ENCODE measurements around the gene CTBP2. TPM values are rescaled to one million over a fixed set of nuclear protein-coding genes. Genes with fewer than 3 reads are reported as not detected.

Gene CTBP2
- polyA plus RNA-seq (ENCODE audit: low read depth in 6 of 6), result 1 to 10 TPM in 1 of 6 donors, under 1 TPM in 4, not detected in 1; 0.11 to 2.1 (median 0.40) TPM

DNA sequence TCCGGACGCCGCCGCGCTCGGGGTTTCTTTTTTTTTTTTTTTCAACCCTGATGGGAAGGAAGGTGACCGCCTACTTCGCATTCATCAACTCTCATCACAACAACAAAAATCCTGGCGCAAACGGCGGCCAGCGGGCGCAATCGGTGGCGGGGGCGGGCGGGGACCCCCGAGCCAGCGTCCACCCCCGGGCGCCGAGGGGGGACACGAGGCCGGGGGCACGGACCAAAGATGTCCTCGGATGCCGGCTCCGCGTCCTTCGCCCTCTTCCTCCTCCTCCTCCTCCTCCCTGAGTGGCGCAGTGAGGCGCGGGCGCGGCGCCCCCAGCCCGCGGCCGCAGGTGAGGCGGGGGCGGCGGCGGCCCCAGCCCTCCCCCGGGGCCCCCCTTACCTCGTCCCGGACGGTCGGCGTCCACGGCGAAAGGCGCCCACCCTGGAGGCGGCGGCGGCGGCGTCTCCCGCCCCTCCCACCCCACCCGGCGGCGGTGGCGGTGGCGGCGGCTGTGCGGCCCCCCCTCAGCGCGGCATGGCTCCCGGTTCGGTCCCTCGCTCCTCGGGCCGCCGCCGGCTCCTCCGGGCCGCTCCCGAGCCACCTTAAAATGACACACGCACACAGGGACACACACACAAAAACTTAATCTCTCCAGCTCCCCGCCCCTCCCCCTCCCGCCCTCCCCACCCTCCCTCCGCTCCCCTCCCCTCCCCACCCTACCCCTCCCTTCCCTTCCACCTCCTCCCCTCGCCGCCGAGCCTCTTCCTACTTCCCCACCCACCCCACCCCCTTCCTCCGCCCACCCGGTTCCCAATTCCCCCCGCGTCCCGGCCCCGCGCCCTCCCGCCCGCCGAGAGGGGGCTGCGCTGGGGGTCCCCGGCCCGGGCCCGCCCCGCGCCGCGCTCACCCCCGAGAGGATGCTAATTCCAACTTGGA, at the start of gene CTBP2:
Gene CTBP2 (minus strand): TSS at position 632 of the 924 bp plus-strand sequence.
- Mint-ChIP-seq H3K27ac (no peak within 1 kb of the TSS), H3K9me3 (peaks cover 0 to 1% (median 0%) of the 10 kb centered on the region in 7 donors), H3K27me3 (peaks cover 34 to 59% (median 41%) of the 10 kb centered on the region in 3 donors), H3K4me3 (peak within 1 kb of the TSS; percentile 74 to 89 (median 82)), H3K4me1 (peaks cover 4 to 7% (median 6%) of the 10 kb centered on the region in 3 donors), H3K36me3 (no peaks in the 10 kb centered on the region)
- DNase-seq (no peak), ATAC-seq (ENCODE audit: low read depth in 2 of 2) (no peak)

- Mint-ChIP-seq H3K27me3 (peaks cover 12 to 45% (median 41%) of the 10 kb centered on the region in 3 donors), H3K9me3 (peaks cover 0 to 21% (median 3%) of the 10 kb centered on the region in 7 donors), H3K4me1 (no peaks in the 10 kb centered on the region), H3K27ac (no peak overlapping the region), H3K36me3 (no peaks in the 10 kb centered on the region), H3K4me3 (no peak overlapping the region)
- no peak for DNase-seq
- no peak for ATAC-seq (ENCODE audit: low read depth in 2 of 2)
Measured at GRCh38 chr10:125209591-125210355, 49.4 kb upstream of the CTBP2 start.

DNA sequence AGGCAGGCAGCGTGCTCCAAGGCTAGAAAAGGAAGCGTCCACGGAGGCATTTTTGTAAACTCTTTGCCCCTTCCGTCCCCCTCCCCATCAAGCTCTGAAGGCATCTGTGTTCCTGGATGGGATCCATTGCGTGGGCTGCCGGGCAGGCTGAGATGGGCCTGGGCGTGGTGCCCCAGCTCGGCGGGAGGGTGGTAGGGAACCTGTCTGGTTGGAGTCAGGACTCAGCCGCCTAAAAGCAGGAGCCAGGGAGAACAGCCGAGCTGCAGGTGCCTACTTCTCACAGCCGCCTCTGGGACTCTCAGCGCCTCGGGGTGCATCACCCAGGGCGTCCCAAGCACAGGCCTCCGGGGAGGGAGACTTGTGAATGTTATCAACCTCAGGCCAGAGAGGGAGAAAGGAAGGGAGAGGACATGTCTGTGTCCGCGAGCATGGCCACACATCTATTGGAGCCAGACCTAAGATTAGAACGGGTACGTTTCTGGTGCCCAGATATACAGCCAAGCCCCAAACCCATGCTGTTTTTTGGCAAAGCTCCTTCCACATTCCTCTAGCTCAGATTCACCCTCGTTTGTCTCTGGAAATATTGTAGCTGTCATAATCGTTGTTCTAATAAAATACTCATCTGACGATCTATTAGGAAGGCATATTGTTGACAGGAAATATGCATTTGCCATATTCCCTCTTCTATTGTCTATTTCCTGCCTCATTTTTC, 48.6 kb upstream of the CTBP2 start:
- peaks cover 0 to 17% (median 3%) of the 10 kb centered on the region in 7 donors for H3K9me3 Mint-ChIP-seq
- H3K4me1 Mint-ChIP-seq, result no peaks in the 10 kb centered on the region
- no peak overlapping the region for H3K4me3 Mint-ChIP-seq
- no peak overlapping the region for H3K27ac Mint-ChIP-seq
- ATAC-seq (ENCODE audit: low read depth in 2 of 2) (no peak), DNase-seq (no peak)
- no peaks in the 10 kb centered on the region for H3K36me3 Mint-ChIP-seq
- H3K27me3 Mint-ChIP-seq, result peaks cover 13 to 49% (median 47%) of the 10 kb centered on the region in 3 donors

DNA sequence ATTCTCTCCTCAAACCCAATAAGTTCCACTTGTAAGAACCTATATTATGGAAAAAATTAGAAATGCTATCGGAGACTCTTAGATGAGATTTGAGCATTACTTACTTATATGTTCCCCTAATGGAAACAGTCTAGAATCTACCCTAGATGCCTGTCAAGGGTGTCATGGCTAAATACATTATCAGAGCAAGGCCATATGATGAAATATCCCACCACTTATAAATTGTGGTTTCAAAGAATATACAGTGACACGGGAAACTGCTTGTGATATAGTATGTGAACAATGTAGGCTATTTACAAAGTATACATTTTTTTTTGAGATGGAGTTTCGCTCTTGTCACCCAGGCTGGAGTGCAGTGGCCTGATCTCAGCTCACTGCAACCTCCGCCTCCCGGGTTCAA, 46.3 kb upstream of the CTBP2 start:
- ATAC-seq (ENCODE audit: low read depth in 2 of 2) (no peak), DNase-seq (no peak)
- no peak overlapping the region for H3K4me3 Mint-ChIP-seq
- no peaks in the 10 kb centered on the region for H3K4me1 Mint-ChIP-seq
- H3K36me3 Mint-ChIP-seq, result no peaks in the 10 kb centered on the region
- H3K9me3 Mint-ChIP-seq, result peaks cover 0 to 10% (median 2%) of the 10 kb centered on the region in 7 donors
- H3K27ac Mint-ChIP-seq, result no peak overlapping the region
- H3K27me3 Mint-ChIP-seq, result peaks cover 11 to 45% (median 38%) of the 10 kb centered on the region in 3 donors

DNA sequence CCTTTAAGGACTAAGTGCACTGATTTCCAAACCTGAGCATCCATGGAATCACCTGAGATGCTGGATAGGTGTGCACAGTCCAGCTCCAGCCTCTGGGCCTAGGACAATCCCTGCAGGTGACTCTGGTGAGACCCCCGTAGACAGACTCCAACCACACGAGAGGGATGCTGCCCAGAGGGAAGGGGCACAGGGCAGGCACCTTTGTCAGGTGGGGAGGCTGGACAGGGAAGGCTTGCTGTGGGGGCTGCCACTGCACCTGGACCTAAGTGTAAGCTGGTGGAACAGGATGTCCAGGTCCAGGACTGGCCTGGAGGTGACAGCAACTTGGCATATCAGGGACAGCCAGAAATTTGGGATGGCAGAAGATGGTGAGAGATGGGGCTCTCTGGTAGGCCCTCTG, 45.1 kb upstream of the CTBP2 start:
- Mint-ChIP-seq H3K27ac (no peak overlapping the region), H3K4me1 (peaks cover 0 to 2% (median 0%) of the 10 kb centered on the region in 3 donors), H3K4me3 (no peak overlapping the region), H3K27me3 (peaks cover 18 to 48% (median 43%) of the 10 kb centered on the region in 3 donors), H3K9me3 (no peaks in the 10 kb centered on the region), H3K36me3 (no peaks in the 10 kb centered on the region)
- ATAC-seq (ENCODE audit: low read depth in 2 of 2) (no peak), DNase-seq (no peak)

GRCh38 chr10:125204400-125204799, 44.0 kb upstream of the CTBP2 start:
- Mint-ChIP-seq H3K27ac (no peak overlapping the region), H3K9me3 (peaks cover 0 to 4% (median 2%) of the 10 kb centered on the region in 7 donors), H3K4me1 (peaks cover 0 to 7% (median 0%) of the 10 kb centered on the region in 3 donors), H3K4me3 (no peak overlapping the region), H3K36me3 (no peaks in the 10 kb centered on the region), H3K27me3 (peaks cover 26 to 57% (median 53%) of the 10 kb centered on the region in 3 donors)
- ATAC-seq (ENCODE audit: low read depth in 2 of 2) (no peak), DNase-seq (no peak)

DNA sequence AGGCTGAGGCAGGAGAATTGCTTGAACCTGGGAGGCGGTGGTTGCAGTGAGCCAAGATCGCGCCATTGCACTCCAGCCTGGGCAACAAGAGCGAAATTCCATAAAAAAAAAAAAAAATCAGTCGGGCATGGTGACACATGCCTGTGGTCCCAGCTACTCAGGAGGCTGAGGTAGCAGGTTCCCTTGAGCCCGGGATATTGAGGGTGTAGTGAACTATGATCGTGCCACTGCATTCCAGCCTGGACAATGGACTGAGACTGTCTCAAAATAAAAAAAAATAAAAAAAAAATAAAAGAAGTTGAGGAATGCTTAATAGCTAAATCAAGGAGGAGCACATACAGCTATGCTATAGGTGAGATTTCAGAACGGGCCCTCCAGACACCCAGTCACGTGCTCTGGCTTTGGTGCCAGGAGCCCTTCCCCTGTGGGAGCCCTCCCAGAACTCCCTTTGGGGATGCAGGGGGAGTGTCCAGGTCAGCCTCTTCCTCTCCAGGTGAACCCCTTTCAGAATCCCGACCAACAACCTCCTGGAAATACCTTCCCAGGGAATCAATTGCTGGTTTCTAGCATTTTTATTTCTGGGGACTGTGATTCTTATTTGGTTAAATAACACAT, 42.9 kb upstream of the CTBP2 start:
- Mint-ChIP-seq H3K27me3 (peaks cover 29 to 57% (median 54%) of the 10 kb centered on the region in 3 donors), H3K4me3 (no peak overlapping the region), H3K9me3 (peaks cover 0 to 4% (median 3%) of the 10 kb centered on the region in 7 donors), H3K36me3 (no peaks in the 10 kb centered on the region), H3K27ac (no peak overlapping the region), H3K4me1 (peaks cover 0 to 7% (median 0%) of the 10 kb centered on the region in 3 donors)
- no peak for DNase-seq
- no peak for ATAC-seq (ENCODE audit: low read depth in 2 of 2)

- ATAC-seq (ENCODE audit: low read depth in 2 of 2) (no peak), DNase-seq (no peak)
- peaks cover 29 to 56% (median 50%) of the 10 kb centered on the region in 3 donors for H3K27me3 Mint-ChIP-seq
- peaks cover 0 to 4% (median 3%) of the 10 kb centered on the region in 7 donors for H3K9me3 Mint-ChIP-seq
- no peak overlapping the region for H3K27ac Mint-ChIP-seq
- H3K4me1 Mint-ChIP-seq, result peaks cover 0 to 7% (median 0%) of the 10 kb centered on the region in 3 donors
- H3K36me3 Mint-ChIP-seq, result no peaks in the 10 kb centered on the region
- H3K4me3 Mint-ChIP-seq, result no peak overlapping the region
Measured at GRCh38 chr10:125201791-125202622, 41.6 kb upstream of the CTBP2 start.

DNA sequence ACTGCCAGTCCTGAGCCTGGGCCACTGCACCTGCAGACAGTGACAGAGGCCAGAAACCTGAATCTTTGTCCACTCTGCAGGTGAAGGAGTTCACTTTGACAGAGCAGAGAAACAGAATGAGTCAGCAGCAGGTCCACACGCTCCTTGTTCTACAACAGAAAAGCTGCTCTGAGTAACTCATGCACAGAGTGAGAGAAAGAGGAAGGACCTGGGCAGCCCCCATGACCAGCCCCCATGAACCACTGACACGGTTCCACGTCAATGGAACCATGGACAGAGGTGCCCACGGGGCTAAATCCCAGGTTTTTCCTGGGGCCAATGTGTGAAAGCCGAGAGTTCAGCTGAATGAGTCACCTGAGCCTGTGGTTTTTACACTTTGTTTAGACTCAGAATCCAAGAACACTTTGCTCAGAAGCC, 40.8 kb upstream of the CTBP2 start:
- H3K36me3 Mint-ChIP-seq, result no peaks in the 10 kb centered on the region
- ATAC-seq (ENCODE audit: low read depth in 2 of 2) (no peak), DNase-seq (no peak)
- H3K4me1 Mint-ChIP-seq, result peaks cover 0 to 7% (median 0%) of the 10 kb centered on the region in 3 donors
- H3K4me3 Mint-ChIP-seq, result peak overlapping the region in 1 of 8 donors; percentile 52
- peaks cover 34 to 52% (median 47%) of the 10 kb centered on the region in 3 donors for H3K27me3 Mint-ChIP-seq
- H3K9me3 Mint-ChIP-seq, result peaks cover 0 to 4% (median 3%) of the 10 kb centered on the region in 7 donors
- no peak overlapping the region for H3K27ac Mint-ChIP-seq

- peaks cover 0 to 4% (median 3%) of the 10 kb centered on the region in 7 donors for H3K9me3 Mint-ChIP-seq
- no peak overlapping the region for H3K27ac Mint-ChIP-seq
- H3K27me3 Mint-ChIP-seq, result peaks cover 40 to 45% (median 42%) of the 10 kb centered on the region in 3 donors
- peaks cover 0 to 7% (median 0%) of the 10 kb centered on the region in 3 donors for H3K4me1 Mint-ChIP-seq
- H3K36me3 Mint-ChIP-seq, result no peaks in the 10 kb centered on the region
- H3K4me3 Mint-ChIP-seq, result no peak overlapping the region
- no peak for DNase-seq
- ATAC-seq (ENCODE audit: low read depth in 2 of 2), result no peak
Measured at GRCh38 chr10:125200396-125200795, 40.0 kb upstream of the CTBP2 start.

DNA sequence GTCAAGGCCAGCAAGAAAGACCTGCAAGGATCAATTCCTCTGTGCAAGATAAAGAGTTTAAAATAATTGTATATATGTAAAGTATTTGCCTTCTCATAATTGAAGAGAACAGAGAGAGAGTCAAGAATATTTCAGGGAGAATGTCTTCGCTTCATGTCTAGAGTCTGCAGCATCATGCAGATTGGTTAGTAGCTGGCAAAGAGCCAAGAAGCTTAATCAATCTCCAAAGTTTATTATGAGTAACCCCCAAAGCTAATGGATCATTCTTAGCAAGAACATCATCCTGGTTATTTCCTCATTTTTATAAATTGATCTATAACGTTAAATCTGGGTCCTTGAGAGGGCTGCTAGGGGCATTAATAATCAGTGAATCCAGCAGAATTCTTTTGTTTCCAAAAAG, 38.9 kb upstream of the CTBP2 start:
- no peaks in the 10 kb centered on the region for H3K36me3 Mint-ChIP-seq
- ATAC-seq (ENCODE audit: low read depth in 2 of 2), result no peak
- peaks cover 0 to 7% (median 0%) of the 10 kb centered on the region in 3 donors for H3K4me1 Mint-ChIP-seq

GRCh38 chr10:125194814-125195213, 34.5 kb upstream of the CTBP2 start:
- Mint-ChIP-seq H3K4me3 (peak overlapping the region in 1 of 8 donors; percentile 35), H3K27ac (no peak overlapping the region), H3K36me3 (no peaks in the 10 kb centered on the region), H3K9me3 (peaks cover 0 to 6% (median under 1%) of the 10 kb centered on the region in 7 donors), H3K27me3 (peaks cover 25 to 35% (median 27%) of the 10 kb centered on the region in 3 donors), H3K4me1 (no peaks in the 10 kb centered on the region)
- DNase-seq, result no peak
- ATAC-seq (ENCODE audit: low read depth in 2 of 2), result no peak

More for the DNA sequence above, 38.9 kb upstream of the CTBP2 start:
- no peak for DNase-seq
- Mint-ChIP-seq H3K27me3 (peaks cover 34 to 40% (median 34%) of the 10 kb centered on the region in 3 donors), H3K9me3 (peaks cover 0 to 4% (median 3%) of the 10 kb centered on the region in 7 donors), H3K4me3 (no peak overlapping the region), H3K27ac (no peak overlapping the region)
